Liver (tissue), 9 donors: ENCODE results near the gene NPAS1. TPM values are rescaled to one million over a fixed set of nuclear protein-coding genes. Genes with fewer than 3 reads are reported as not detected.
"Not testable (repeated sequence)": the region's sequence is repeated elsewhere in the genome, so short reads cannot be mapped to it uniquely, and the experiment has no call there.

ENCODE experiments used
- DNase-seq: peaks from one replicate; pipeline ENCODE4 v3.0.0-alpha.2; 2017; ENCODE audit warnings: low spot score
- H3K27ac ChIP-seq, 2 donors: one replicate each; pipeline ENCODE4 v1.7.0; 2013; ENCODE audit warnings: inconsistent platforms in 2 of 2, low read length in 2 of 2, control low read depth in 1 of 2, low read depth in 1 of 2, mild to moderate bottlenecking in 1 of 2
- H3K27me3 ChIP-seq, 4 donors: one replicate each; pipeline versions ENCODE4 v1.6.1 to v1.7.0; 2013; ENCODE audit warnings: low read length in 3 of 4, inconsistent platforms in 1 of 4, mild to moderate bottlenecking in 1 of 4, moderate library complexity in 1 of 4; ENCODE audit not compliant: control insufficient read depth in 4 of 4, insufficient read depth in 4 of 4
- H3K36me3 ChIP-seq, 4 donors: one replicate each; pipeline versions ENCODE4 v1.6.1 to v1.7.0; 2013; ENCODE audit warnings: low read length in 3 of 4, mild to moderate bottlenecking in 3 of 4, low read depth in 1 of 4, moderate library complexity in 1 of 4; ENCODE audit not compliant: control insufficient read depth in 4 of 4, insufficient read depth in 3 of 4
- H3K4me1 ChIP-seq, 4 donors: one replicate each; pipeline versions ENCODE4 v1.6.1 to v1.7.0; 2013; ENCODE audit warnings: low read length in 3 of 4, mild to moderate bottlenecking in 3 of 4, moderate library complexity in 1 of 4; ENCODE audit not compliant: control insufficient read depth in 4 of 4, insufficient read depth in 4 of 4
- H3K4me3 ChIP-seq, 3 donors: one replicate each; pipeline versions ENCODE4 v1.6.1 to v1.7.0; 2013; ENCODE audit warnings: low read length in 3 of 3, control low read depth in 1 of 3, low read depth in 1 of 3, mild to moderate bottlenecking in 1 of 3
- H3K9ac ChIP-seq, 2 donors: one replicate each; pipeline ENCODE4 v1.7.0; 2013; ENCODE audit warnings: low read length in 2 of 2, mild to moderate bottlenecking in 2 of 2, moderate library complexity in 2 of 2, control low read depth in 1 of 2, low read depth in 1 of 2
- H3K9me3 ChIP-seq, 4 donors: one replicate each; pipeline versions ENCODE4 v1.6.1 to v1.7.0; 2013; ENCODE audit warnings: low read length in 3 of 4; ENCODE audit not compliant: control insufficient read depth in 4 of 4
- EGR1 ChIP-seq, 2 donors: IDR thresholded peaks; 2 replicates each; pipeline ENCODE4 v1.6.1; 2016 to 2018; ENCODE audit warnings: antibody characterized with exemption in 2 of 2, low read depth in 2 of 2
- FOXA1 ChIP-seq: IDR thresholded peaks from 2 replicates; pipeline ENCODE4 v1.6.1; 2016; ENCODE audit warnings: antibody characterized with exemption
- FOXA2 ChIP-seq: IDR thresholded peaks from 2 replicates; pipeline ENCODE4 v1.6.1; 2016; ENCODE audit warnings: antibody characterized with exemption
- GABPA ChIP-seq, 2 donors: IDR thresholded peaks in 1 of 2; conservative IDR thresholded peaks in 1 of 2; 2 replicates each; pipeline ENCODE4 v1.6.1; 2016; ENCODE audit warnings: antibody characterized with exemption in 2 of 2, mild to moderate bottlenecking in 1 of 2, moderate library complexity in 1 of 2
- HNF4A ChIP-seq, 2 donors: conservative IDR thresholded peaks; 2 replicates each; pipeline ENCODE4 v1.6.1; 2016; ENCODE audit warnings: antibody characterized with exemption in 2 of 2, mild to moderate bottlenecking in 2 of 2
- HNF4G ChIP-seq: IDR thresholded peaks from 2 replicates; pipeline ENCODE4 v1.6.1; 2016; ENCODE audit warnings: antibody characterized with exemption
- JUND ChIP-seq, 2 donors: IDR thresholded peaks; 2 replicates each; pipeline ENCODE4 v1.6.1; 2016; ENCODE audit warnings: antibody characterized with exemption in 2 of 2
- NR2F2 ChIP-seq: IDR thresholded peaks from 2 replicates; pipeline ENCODE4 v1.6.1; 2016; ENCODE audit warnings: antibody characterized with exemption
- RAD21 ChIP-seq, 2 donors: IDR thresholded peaks; 2 replicates each; pipeline ENCODE4 v1.6.1; 2016; ENCODE audit warnings: antibody characterized with exemption in 2 of 2, mild to moderate bottlenecking in 2 of 2
- RXRA ChIP-seq, 2 donors: IDR thresholded peaks; 2 replicates each; pipeline ENCODE4 v1.6.1; 2017 to 2018; ENCODE audit warnings: antibody characterized with exemption in 2 of 2, mild to moderate bottlenecking in 1 of 2
- SP1 ChIP-seq: IDR thresholded peaks from 2 replicates; pipeline ENCODE4 v1.6.1; 2018; ENCODE audit warnings: antibody characterized with exemption, mild to moderate bottlenecking
- TAF1 ChIP-seq: conservative IDR thresholded peaks from 2 replicates; pipeline ENCODE4 v1.6.1; 2016; ENCODE audit warnings: antibody characterized with exemption, mild to moderate bottlenecking
- YY1 ChIP-seq: IDR thresholded peaks from 2 replicates; pipeline ENCODE4 v1.6.1; 2016; ENCODE audit warnings: antibody characterized with exemption, mild to moderate bottlenecking
- ZBTB33 ChIP-seq: IDR thresholded peaks from 2 replicates; pipeline ENCODE4 v1.6.1; 2016; ENCODE audit warnings: antibody characterized with exemption
- WGBS: extraction: QIAGEN DNeasy Blood & Tissue Kit; methylation state at CpG from one replicate; pipeline ENCODE4 v1.1.7; 2013; 5-methylcytosine and 5-hydroxymethylcytosine counted together
- polyA plus RNA-seq, 2 donors: library from polyadenylated mRNA; stranded (reverse) in 1 of 2; unstranded in 1 of 2; fragments of 200-250 nt in 1 of 2; fragments of >200 nt in 1 of 2; fragmentation: Nextera tagmentation in 1 of 2; extraction: Ambion mirVana in 1 of 2; gene quantifications; one replicate each; pipeline versions ENCODE4 v1.2.1 to v1.2.3, GENCODE V29; 2013 to 2015
- total RNA-seq, 2 donors: library from RNA; depleted of rRNA; stranded (reverse); fragments of >200 nt; gene quantifications; one replicate each; pipeline ENCODE4 v1.2.3, GENCODE V29; 2014
- TF ChIP-seq, protein P1 (sequence below): IDR thresholded peaks from 2 replicates; pipeline ENCODE4 v1.6.1; 2016; ENCODE audit warnings: antibody characterized with exemption
- TF ChIP-seq, protein P2 (sequence below): fragments of 150-350 bp; IDR thresholded peaks from 2 replicates; pipeline ENCODE4 v1.5.1; 2017; ENCODE audit warnings: improper control_type of control experiment, low read depth, low read length; ENCODE audit not compliant: missing input control
- TF ChIP-seq, protein P3 (sequence below): IDR thresholded peaks from 2 replicates; pipeline ENCODE4 v1.6.1; 2016; ENCODE audit warnings: antibody characterized with exemption
- TF ChIP-seq, protein P4 (sequence below): IDR thresholded peaks from 2 replicates; pipeline ENCODE4 v1.6.1; 2016; ENCODE audit warnings: antibody characterized with exemption, mild to moderate bottlenecking
- donor health status: healthy.
- donor health status: healthy.
- donor health status: healthy.
- donor health status: healthy.
- donor health status: healthy.

Gene NPAS1
- total and polyA plus RNA-seq, 4 donors, result 0.22 TPM; not detected in 3

DNA sequence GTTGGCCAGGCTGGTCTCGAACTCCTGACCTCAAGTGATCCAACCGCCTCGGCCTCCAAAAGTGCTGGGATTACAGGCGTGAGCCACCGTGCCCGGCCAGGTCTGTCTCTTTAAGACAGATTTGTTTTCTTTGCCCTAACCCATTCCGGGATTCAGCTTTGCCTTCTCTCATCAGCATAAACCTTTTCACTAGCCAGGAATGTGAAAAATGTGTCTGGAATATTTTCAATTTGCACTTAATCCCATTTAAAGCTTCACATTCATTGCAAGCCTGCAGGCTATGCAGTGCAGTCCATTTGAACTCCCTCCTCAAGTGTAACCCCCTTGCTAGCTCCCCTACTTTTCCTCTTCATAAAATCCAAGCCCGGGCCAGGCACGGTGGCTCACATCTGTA lies 29.7 kb downstream of the NPAS1 start:
- H3K27ac ChIP-seq, result no peak overlapping the region
- DNase-seq, result no peak
- H3K4me3 ChIP-seq, result no peak overlapping the region
- no peaks in the 10 kb centered on the region for H3K9me3 ChIP-seq
- no peak overlapping the region for H3K9ac ChIP-seq
- no peaks in the 10 kb centered on the region for H3K27me3 ChIP-seq
- H3K36me3 ChIP-seq, result no peaks in the 10 kb centered on the region
- TF ChIP-seq TAF1 (no peak), GABPA (IDR thresholded peaks at IDR 0.05 in 1 of 2, conservative IDR thresholded peaks at IDR 0.05 in 1 of 2) (no peak), HNF4G (no peak), NR2F2 (no peak), YY1 (no peak)
- TF ChIP-seq, protein P1, sequence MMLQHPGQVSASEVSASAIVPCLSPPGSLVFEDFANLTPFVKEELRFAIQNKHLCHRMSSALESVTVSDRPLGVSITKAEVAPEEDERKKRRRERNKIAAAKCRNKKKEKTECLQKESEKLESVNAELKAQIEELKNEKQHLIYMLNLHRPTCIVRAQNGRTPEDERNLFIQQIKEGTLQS, result no peak
- peaks cover 0 to 12% (median 9%) of the 10 kb centered on the region in 4 donors for H3K4me1 ChIP-seq
- 61% methylated on average over 9 of the region's 9 CpGs for WGBS

DNA sequence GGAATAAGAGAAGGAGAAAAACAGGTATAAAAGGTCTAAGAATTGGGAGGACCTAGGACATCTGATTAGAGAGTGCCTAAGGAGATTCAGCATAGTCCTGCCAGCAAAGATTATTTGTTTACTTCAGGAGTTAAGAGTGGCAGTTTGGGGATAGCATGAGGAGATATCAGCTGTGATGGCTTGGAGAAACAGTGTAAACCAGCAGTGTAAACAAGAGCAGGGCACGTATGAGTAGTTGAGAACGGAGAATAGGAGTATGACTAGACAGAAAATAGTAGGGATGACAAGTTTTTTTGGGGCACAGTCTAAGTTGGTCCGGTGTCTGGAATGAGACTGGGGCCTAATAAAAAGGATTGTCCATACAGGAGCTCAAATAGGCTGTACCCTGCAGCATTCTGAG lies 30.9 kb downstream of the NPAS1 start:
- DNase-seq, H3K36me3 ChIP-seq, H3K27ac ChIP-seq, H3K9me3 ChIP-seq, H3K9ac ChIP-seq, H3K4me3 ChIP-seq, H3K27me3 ChIP-seq: not testable (repeated sequence)
- H3K4me1 ChIP-seq, result peaks cover 0 to 12% (median 9%) of the 10 kb centered on the region in 4 donors
- WGBS, result 85% methylated on average over 3 of the region's 3 CpGs

- no peaks in the 10 kb centered on the region for H3K36me3 ChIP-seq
- TF ChIP-seq RAD21 (IDR thresholded peaks at IDR 0.05), result no peak
- no peak for TF ChIP-seq GABPA (IDR thresholded peaks at IDR 0.05 in 1 of 2, conservative IDR thresholded peaks at IDR 0.05 in 1 of 2)
- TF ChIP-seq YY1, result no peak
- no peak for TF ChIP-seq TAF1
- no peak for TF ChIP-seq FOXA2
- TF ChIP-seq, protein P2, sequence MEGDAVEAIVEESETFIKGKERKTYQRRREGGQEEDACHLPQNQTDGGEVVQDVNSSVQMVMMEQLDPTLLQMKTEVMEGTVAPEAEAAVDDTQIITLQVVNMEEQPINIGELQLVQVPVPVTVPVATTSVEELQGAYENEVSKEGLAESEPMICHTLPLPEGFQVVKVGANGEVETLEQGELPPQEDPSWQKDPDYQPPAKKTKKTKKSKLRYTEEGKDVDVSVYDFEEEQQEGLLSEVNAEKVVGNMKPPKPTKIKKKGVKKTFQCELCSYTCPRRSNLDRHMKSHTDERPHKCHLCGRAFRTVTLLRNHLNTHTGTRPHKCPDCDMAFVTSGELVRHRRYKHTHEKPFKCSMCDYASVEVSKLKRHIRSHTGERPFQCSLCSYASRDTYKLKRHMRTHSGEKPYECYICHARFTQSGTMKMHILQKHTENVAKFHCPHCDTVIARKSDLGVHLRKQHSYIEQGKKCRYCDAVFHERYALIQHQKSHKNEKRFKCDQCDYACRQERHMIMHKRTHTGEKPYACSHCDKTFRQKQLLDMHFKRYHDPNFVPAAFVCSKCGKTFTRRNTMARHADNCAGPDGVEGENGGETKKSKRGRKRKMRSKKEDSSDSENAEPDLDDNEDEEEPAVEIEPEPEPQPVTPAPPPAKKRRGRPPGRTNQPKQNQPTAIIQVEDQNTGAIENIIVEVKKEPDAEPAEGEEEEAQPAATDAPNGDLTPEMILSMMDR, result no peak
- TF ChIP-seq, protein P1, result no peak
- no peak for TF ChIP-seq EGR1 (IDR thresholded peaks at IDR 0.05; ENCODE audit: low read depth in 2 of 2)
- TF ChIP-seq JUND (IDR thresholded peaks at IDR 0.05), result no peak
- TF ChIP-seq SP1, result no peak
- TF ChIP-seq, protein P3, sequence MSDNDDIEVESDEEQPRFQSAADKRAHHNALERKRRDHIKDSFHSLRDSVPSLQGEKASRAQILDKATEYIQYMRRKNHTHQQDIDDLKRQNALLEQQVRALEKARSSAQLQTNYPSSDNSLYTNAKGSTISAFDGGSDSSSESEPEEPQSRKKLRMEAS, result no peak
- TF ChIP-seq, protein P4, sequence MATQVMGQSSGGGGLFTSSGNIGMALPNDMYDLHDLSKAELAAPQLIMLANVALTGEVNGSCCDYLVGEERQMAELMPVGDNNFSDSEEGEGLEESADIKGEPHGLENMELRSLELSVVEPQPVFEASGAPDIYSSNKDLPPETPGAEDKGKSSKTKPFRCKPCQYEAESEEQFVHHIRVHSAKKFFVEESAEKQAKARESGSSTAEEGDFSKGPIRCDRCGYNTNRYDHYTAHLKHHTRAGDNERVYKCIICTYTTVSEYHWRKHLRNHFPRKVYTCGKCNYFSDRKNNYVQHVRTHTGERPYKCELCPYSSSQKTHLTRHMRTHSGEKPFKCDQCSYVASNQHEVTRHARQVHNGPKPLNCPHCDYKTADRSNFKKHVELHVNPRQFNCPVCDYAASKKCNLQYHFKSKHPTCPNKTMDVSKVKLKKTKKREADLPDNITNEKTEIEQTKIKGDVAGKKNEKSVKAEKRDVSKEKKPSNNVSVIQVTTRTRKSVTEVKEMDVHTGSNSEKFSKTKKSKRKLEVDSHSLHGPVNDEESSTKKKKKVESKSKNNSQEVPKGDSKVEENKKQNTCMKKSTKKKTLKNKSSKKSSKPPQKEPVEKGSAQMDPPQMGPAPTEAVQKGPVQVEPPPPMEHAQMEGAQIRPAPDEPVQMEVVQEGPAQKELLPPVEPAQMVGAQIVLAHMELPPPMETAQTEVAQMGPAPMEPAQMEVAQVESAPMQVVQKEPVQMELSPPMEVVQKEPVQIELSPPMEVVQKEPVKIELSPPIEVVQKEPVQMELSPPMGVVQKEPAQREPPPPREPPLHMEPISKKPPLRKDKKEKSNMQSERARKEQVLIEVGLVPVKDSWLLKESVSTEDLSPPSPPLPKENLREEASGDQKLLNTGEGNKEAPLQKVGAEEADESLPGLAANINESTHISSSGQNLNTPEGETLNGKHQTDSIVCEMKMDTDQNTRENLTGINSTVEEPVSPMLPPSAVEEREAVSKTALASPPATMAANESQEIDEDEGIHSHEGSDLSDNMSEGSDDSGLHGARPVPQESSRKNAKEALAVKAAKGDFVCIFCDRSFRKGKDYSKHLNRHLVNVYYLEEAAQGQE, result no peak
- no peak for TF ChIP-seq RXRA (IDR thresholded peaks at IDR 0.05)
- TF ChIP-seq ZBTB33, result no peak
- TF ChIP-seq FOXA1, result no peak
- no peak for TF ChIP-seq HNF4A (conservative IDR thresholded peaks at IDR 0.05)
- no peak for TF ChIP-seq HNF4G
- no peak for TF ChIP-seq NR2F2
- DNase-seq, result no peak
- 63% methylated on average over 5 of the region's 5 CpGs for WGBS
- no peaks in the 10 kb centered on the region for H3K27me3 ChIP-seq
- no peak overlapping the region for H3K27ac ChIP-seq
- H3K9me3 ChIP-seq, result no peaks in the 10 kb centered on the region
- no peak overlapping the region for H3K9ac ChIP-seq
- no peak overlapping the region for H3K4me3 ChIP-seq
- no peaks in the 10 kb centered on the region for H3K4me1 ChIP-seq
These were observed 36.8 kb downstream of the NPAS1 start for GRCh38 chr19:47056411-47056810.
